Suprapubic skin (tissue), 4 donors: ENCODE results near the gene LRRFIP1.

Experiments
- EP300 ChIP-seq: sonication (generic); formaldehyde crosslinking; IDR thresholded peaks from one replicate; pipeline ENCODE4 v1.6.1; 2017; ENCODE audit warnings: antibody characterized with exemption
- POLR2A ChIP-seq, 2 donors: fragments of 450-650 bp; IDR thresholded peaks; one replicate each; pipeline ENCODE4 v1.6.1; 2017; ENCODE audit warnings: antibody characterized with exemption in 2 of 2, mild to moderate bottlenecking in 2 of 2, moderate library complexity in 2 of 2
- POLR2AphosphoS5 ChIP-seq, 3 donors: sonication (generic); formaldehyde crosslinking; IDR thresholded peaks; one replicate each; pipeline ENCODE4 v1.6.1; 2017; ENCODE audit warnings: antibody characterized with exemption in 3 of 3
- TF ChIP-seq, protein P1 (sequence below), 2 donors: fragments of 200-600 bp in 1 of 2; fragments of 450-650 bp in 1 of 2; sonication (generic) in 1 of 2; IDR thresholded peaks; one replicate each; pipeline ENCODE4 v1.5.1; 2016 to 2019; ENCODE audit warnings: antibody characterized with exemption in 2 of 2, mild to moderate bottlenecking in 1 of 2, moderate library complexity in 1 of 2

DNA sequence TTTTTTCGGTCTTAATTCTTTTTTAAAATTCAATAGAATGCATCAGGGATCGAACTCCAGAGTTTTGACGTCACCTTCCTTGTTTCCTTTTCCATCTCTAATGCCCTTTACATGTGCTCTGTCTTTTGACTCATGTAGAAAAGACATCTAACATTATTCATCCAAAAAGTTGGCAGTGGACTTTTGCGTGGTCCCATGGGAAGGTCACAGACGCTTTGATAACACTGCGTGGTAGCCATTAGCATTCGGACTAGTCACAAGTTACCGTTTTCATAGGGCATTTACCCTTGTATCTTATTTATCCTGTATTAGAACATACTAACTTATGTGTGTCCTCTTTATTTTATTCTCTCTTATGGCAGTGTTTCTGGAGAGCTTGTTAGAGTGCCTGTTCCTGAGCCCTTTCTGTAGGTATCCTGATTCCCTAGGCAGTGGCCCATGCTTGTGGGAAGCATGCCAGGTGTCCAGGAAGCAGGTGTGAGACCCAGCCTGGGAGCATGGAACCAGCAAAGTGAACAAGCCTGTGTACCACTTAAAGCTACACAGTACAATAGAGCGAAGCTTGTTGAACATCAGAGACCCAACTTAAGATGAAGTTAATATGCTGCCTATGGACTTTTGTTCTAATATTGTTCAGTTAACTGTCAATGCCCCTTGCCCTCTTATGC lies 97.6 kb downstream of the LRRFIP1 start:
- TF ChIP-seq, protein P1, sequence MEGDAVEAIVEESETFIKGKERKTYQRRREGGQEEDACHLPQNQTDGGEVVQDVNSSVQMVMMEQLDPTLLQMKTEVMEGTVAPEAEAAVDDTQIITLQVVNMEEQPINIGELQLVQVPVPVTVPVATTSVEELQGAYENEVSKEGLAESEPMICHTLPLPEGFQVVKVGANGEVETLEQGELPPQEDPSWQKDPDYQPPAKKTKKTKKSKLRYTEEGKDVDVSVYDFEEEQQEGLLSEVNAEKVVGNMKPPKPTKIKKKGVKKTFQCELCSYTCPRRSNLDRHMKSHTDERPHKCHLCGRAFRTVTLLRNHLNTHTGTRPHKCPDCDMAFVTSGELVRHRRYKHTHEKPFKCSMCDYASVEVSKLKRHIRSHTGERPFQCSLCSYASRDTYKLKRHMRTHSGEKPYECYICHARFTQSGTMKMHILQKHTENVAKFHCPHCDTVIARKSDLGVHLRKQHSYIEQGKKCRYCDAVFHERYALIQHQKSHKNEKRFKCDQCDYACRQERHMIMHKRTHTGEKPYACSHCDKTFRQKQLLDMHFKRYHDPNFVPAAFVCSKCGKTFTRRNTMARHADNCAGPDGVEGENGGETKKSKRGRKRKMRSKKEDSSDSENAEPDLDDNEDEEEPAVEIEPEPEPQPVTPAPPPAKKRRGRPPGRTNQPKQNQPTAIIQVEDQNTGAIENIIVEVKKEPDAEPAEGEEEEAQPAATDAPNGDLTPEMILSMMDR (IDR thresholded peaks at IDR 0.05), result no peak
- TF ChIP-seq POLR2A (IDR thresholded peaks at IDR 0.05), result no peak
- no peak for TF ChIP-seq EP300
- TF ChIP-seq POLR2AphosphoS5 (IDR thresholded peaks at IDR 0.05), result no peak
